ENCODE data around the gene TSPAN15.
A peak's percentile ranks its signal among the peaks of the same experiment; 100 is the strongest.

The TSPAN15 gene

GRCh38 chr10:69451209-69451783, at the start of gene TSPAN15:
Gene TSPAN15, plus strand, starts transcription at chr10:69451465. Its CDS starts 130 bp downstream, at chr10:69451595.
- peak; percentile 72 for DNase-seq (ENCODE audit: low spot score)
- Mint-ChIP-seq H3K4me3 (peak within 1 kb of the TSS; percentile 88), H3K4me1 (ENCODE audit: low read depth) (peaks cover 6% of the 10 kb centered on the region), H3K36me3 (ENCODE audit: low read depth) (no peaks in the 10 kb centered on the region), H3K9me3 (no peaks in the 10 kb centered on the region), H3K27ac (no peak within 1 kb of the TSS), H3K27me3 (ENCODE audit: low read depth) (peaks cover 20% of the 10 kb centered on the region)

DNA sequence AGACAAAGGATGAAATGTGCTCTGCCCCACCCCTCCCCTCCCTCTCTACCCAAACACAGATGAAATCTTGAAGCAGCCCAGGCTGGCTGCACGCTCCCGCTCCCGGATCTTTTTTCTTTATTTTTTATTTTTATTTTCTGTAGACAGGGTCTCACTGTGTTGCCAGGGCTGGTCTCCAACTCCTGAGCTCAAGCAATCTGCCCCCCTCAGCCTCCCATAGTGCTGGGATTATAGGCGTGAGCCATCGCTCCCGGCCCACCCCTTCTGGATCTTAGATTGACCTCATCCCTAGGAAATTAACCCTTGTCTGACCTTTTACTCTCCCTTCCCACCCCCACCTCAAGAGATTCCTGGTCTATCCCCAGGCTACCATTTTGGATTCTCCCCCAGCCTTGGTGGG, 48.9 kb upstream of the TSPAN15 start:
- Mint-ChIP-seq H3K9me3 (no peaks in the 10 kb centered on the region), H3K27ac (no peak overlapping the region), H3K4me1 (ENCODE audit: low read depth) (peaks cover 2% of the 10 kb centered on the region), H3K4me3 (no peak overlapping the region), H3K27me3 (ENCODE audit: low read depth) (no peaks in the 10 kb centered on the region), H3K36me3 (ENCODE audit: low read depth) (peaks cover 41% of the 10 kb centered on the region)
- DNase-seq (ENCODE audit: low spot score), result no peak

- no peaks in the 10 kb centered on the region for H3K27me3 Mint-ChIP-seq (ENCODE audit: low read depth)
- H3K4me3 Mint-ChIP-seq, result no peak overlapping the region
- no peak for DNase-seq (ENCODE audit: low spot score)
- no peaks in the 10 kb centered on the region for H3K9me3 Mint-ChIP-seq
- peaks cover 5% of the 10 kb centered on the region for H3K4me1 Mint-ChIP-seq (ENCODE audit: low read depth)
- no peak overlapping the region for H3K27ac Mint-ChIP-seq
- peaks cover 41% of the 10 kb centered on the region for H3K36me3 Mint-ChIP-seq (ENCODE audit: low read depth)
These were observed 48.2 kb upstream of the TSPAN15 start for GRCh38 chr10:69403066-69403465.

DNA sequence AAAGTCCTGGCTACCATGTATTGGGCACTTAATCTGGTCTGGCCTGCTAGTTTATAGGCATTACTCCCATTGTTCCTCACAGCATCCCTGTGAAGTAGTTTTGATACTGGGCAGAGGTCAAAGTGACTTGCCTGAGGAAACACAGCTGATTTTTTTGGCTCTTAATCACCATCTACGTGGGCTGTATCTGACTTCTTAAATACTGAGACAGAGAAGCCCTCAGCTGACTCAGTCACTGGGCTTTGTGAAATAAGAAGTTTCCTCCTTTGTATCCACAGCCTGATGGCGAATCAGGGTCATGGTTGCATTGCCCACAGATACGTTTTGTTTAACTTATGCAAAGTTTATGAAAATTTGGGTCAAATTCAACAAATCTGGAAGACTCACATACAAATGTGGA, 47.7 kb upstream of the TSPAN15 start:
- peaks cover 38% of the 10 kb centered on the region for H3K36me3 Mint-ChIP-seq (ENCODE audit: low read depth)
- no peaks in the 10 kb centered on the region for H3K9me3 Mint-ChIP-seq
- no peaks in the 10 kb centered on the region for H3K27me3 Mint-ChIP-seq (ENCODE audit: low read depth)
- peaks cover 9% of the 10 kb centered on the region for H3K4me1 Mint-ChIP-seq (ENCODE audit: low read depth)
- DNase-seq (ENCODE audit: low spot score), result no peak
- no peak overlapping the region for H3K4me3 Mint-ChIP-seq
- H3K27ac Mint-ChIP-seq, result no peak overlapping the region

DNA sequence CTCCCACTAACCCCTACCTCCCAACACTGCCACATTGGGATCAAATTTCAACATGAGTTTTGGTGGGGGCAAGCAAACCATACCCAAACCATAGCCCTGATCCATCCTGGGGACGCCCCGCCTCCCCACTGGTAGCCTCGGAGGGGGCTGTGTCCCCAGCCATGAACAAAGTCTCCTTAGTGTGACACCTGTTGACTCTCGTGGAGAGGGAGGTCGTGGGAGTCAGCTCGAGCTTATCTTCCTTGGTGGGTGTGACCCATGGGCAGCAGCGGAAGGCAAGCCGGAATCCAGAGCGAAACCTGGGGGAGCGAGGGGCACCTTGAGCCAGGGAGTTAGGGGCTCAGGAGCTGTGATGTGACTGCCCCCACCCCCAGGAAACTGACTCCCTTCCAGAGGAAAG, 46.5 kb upstream of the TSPAN15 start:
- Mint-ChIP-seq H3K4me1 (ENCODE audit: low read depth) (peaks cover 13% of the 10 kb centered on the region), H3K4me3 (no peak overlapping the region), H3K27me3 (ENCODE audit: low read depth) (no peaks in the 10 kb centered on the region), H3K9me3 (no peaks in the 10 kb centered on the region), H3K36me3 (ENCODE audit: low read depth) (peaks cover 30% of the 10 kb centered on the region), H3K27ac (no peak overlapping the region)
- no peak for DNase-seq (ENCODE audit: low spot score)

GRCh38 chr10:69405221-69405620, 46.0 kb upstream of the TSPAN15 start:
- no peak overlapping the region for H3K27ac Mint-ChIP-seq
- H3K27me3 Mint-ChIP-seq (ENCODE audit: low read depth), result no peaks in the 10 kb centered on the region
- peaks cover 28% of the 10 kb centered on the region for H3K36me3 Mint-ChIP-seq (ENCODE audit: low read depth)
- no peak overlapping the region for H3K4me3 Mint-ChIP-seq
- H3K4me1 Mint-ChIP-seq (ENCODE audit: low read depth), result peaks cover 16% of the 10 kb centered on the region
- H3K9me3 Mint-ChIP-seq, result no peaks in the 10 kb centered on the region
- DNase-seq (ENCODE audit: low spot score), result no peak

GRCh38 chr10:69406302-69406811, 44.9 kb upstream of the TSPAN15 start:
- no peak for DNase-seq (ENCODE audit: low spot score)
- no peak overlapping the region for H3K4me3 Mint-ChIP-seq

GRCh38 chr10:69406816-69407580, 44.3 kb upstream of the TSPAN15 start:
- H3K27me3 Mint-ChIP-seq (ENCODE audit: low read depth), result no peaks in the 10 kb centered on the region
- peak overlapping the region; percentile 41 for H3K27ac Mint-ChIP-seq
- peaks cover 19% of the 10 kb centered on the region for H3K4me1 Mint-ChIP-seq (ENCODE audit: low read depth)
- H3K4me3 Mint-ChIP-seq, result no peak overlapping the region
- no peaks in the 10 kb centered on the region for H3K9me3 Mint-ChIP-seq
- peaks cover 14% of the 10 kb centered on the region for H3K36me3 Mint-ChIP-seq (ENCODE audit: low read depth)
- no peak for DNase-seq (ENCODE audit: low spot score)

More at GRCh38 chr10:69406302-69406811, 44.9 kb upstream of the TSPAN15 start:
- Mint-ChIP-seq H3K36me3 (ENCODE audit: low read depth) (peaks cover 18% of the 10 kb centered on the region), H3K27me3 (ENCODE audit: low read depth) (no peaks in the 10 kb centered on the region), H3K9me3 (no peaks in the 10 kb centered on the region), H3K4me1 (ENCODE audit: low read depth) (peaks cover 19% of the 10 kb centered on the region), H3K27ac (peak overlapping the region; percentile 41)

DNA sequence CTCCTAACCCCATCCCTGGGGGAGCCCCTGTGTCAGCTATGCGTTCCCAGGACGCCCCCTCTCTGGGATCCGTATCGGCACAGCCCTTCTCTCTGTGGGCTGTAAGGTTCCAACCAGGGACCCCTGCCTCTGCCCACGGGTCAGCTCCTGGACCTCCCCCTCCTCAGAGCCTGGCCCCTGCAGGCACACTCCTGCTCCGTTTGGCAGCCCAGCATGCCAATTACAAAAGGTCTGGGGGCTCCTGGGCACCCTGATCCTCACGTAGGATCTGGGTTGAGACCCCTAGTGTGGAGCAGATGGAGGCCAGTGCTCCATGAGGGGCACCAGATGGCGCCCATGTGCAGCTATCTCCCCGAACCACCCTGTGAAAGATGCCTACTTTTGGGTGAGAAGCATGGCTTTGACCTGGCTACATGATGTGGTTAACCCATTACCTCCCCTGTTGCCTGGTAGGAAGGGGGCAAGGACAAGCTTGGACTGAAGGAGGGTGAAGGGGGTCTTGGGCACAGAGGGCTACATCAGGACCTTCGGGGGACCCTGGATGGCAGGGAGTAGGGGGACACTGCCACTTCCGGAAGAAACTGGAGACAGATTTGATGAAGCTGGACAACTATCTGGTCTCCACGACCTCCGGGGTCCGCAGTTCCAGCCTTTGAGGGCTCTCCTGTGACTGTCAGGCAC, 43.5 kb upstream of the TSPAN15 start:
- no peaks in the 10 kb centered on the region for H3K9me3 Mint-ChIP-seq
- peak overlapping the region; percentile 42 for H3K4me3 Mint-ChIP-seq
- no peak for DNase-seq (ENCODE audit: low spot score)
- no peaks in the 10 kb centered on the region for H3K27me3 Mint-ChIP-seq (ENCODE audit: low read depth)
- peaks cover 19% of the 10 kb centered on the region for H3K4me1 Mint-ChIP-seq (ENCODE audit: low read depth)
- peaks cover 8% of the 10 kb centered on the region for H3K36me3 Mint-ChIP-seq (ENCODE audit: low read depth)
- no peak overlapping the region for H3K27ac Mint-ChIP-seq

DNA sequence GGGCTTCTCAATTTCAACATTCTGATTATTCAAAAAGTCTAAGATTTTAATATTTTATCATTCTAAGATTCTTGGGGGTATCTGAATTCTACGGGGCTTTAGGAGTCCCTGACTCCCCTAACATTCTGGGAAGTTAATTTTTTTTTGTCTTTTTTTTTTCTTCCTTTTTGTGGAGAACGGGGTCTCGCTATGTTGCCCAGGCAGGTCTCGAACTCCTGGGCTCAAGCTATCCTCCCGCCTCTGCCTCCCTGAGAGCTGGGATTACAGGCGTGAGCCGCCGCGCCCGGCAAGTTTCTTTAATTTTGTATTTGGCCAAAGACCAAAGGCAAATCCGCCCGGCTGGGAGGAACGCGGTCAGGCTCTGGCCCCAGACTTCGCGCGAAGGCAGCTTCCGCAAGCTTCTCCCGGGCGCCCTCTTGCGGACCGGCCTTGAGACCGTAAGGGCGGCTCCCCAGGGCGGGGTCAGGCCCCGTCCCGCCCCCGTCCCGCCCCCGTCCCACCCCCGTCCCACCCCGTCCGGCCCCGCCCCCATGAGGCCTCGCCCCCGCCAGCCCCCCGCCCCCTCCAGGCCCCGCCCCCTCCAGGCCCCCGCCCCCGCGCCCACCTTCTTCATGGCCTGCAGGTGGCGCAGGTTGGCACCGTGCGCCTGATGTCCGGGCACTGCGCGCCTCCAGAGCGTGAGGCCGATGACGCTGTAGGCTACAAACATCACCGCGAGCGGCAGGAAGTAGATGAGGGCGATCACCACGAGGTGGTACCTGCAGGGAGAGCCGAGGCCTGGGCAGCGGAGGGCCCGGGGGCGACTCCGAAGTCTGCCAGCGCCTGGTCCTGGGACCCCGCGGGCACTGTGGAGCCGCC, 42.7 kb upstream of the TSPAN15 start:
- Mint-ChIP-seq H3K36me3 (ENCODE audit: low read depth) (peaks cover 3% of the 10 kb centered on the region), H3K27me3 (ENCODE audit: low read depth) (no peaks in the 10 kb centered on the region), H3K27ac (peak overlapping the region; percentile 83), H3K4me3 (peak overlapping the region; percentile 84), H3K9me3 (no peaks in the 10 kb centered on the region), H3K4me1 (ENCODE audit: low read depth) (peaks cover 21% of the 10 kb centered on the region)
- peak; percentile 87 for DNase-seq (ENCODE audit: low spot score)

- no peak overlapping the region for H3K4me3 Mint-ChIP-seq
- peaks cover 2% of the 10 kb centered on the region for H3K36me3 Mint-ChIP-seq (ENCODE audit: low read depth)
These were observed 42.1 kb upstream of the TSPAN15 start for GRCh38 chr10:69409176-69409495.

GRCh38 chr10:69409968-69410367, 41.3 kb upstream of the TSPAN15 start:
- Mint-ChIP-seq H3K36me3 (ENCODE audit: low read depth) (no peaks in the 10 kb centered on the region), H3K27me3 (ENCODE audit: low read depth) (no peaks in the 10 kb centered on the region), H3K9me3 (no peaks in the 10 kb centered on the region), H3K4me3 (no peak overlapping the region), H3K4me1 (ENCODE audit: low read depth) (peaks cover 21% of the 10 kb centered on the region), H3K27ac (no peak overlapping the region)
- DNase-seq (ENCODE audit: low spot score), result no peak

More at GRCh38 chr10:69409176-69409495, 42.1 kb upstream of the TSPAN15 start:
- Mint-ChIP-seq H3K27me3 (ENCODE audit: low read depth) (no peaks in the 10 kb centered on the region), H3K27ac (no peak overlapping the region), H3K9me3 (no peaks in the 10 kb centered on the region), H3K4me1 (ENCODE audit: low read depth) (peaks cover 21% of the 10 kb centered on the region)
- no peak for DNase-seq (ENCODE audit: low spot score)

- Mint-ChIP-seq H3K4me3 (no peak overlapping the region), H3K27ac (peak overlapping the region; percentile 38), H3K36me3 (ENCODE audit: low read depth) (no peaks in the 10 kb centered on the region), H3K27me3 (ENCODE audit: low read depth) (no peaks in the 10 kb centered on the region), H3K9me3 (no peaks in the 10 kb centered on the region), H3K4me1 (ENCODE audit: low read depth) (peaks cover 21% of the 10 kb centered on the region)
- no peak for DNase-seq (ENCODE audit: low spot score)
These were observed 40.8 kb upstream of the TSPAN15 start for GRCh38 chr10:69410487-69410886.

Measured in T-helper 2 cell treated with Interferon-gamma antibody and Interleukin-4, amounts not matched to agents 5 μg/mL and 100 μg/mL, for 36 hours (primary cell).